ENCODE results near the gene TUT4.
"Not testable (repeated sequence)": the region's sequence is repeated elsewhere in the genome, so short reads cannot be mapped to it uniquely, and the experiment has no call there.

The TUT4 gene, protein sequence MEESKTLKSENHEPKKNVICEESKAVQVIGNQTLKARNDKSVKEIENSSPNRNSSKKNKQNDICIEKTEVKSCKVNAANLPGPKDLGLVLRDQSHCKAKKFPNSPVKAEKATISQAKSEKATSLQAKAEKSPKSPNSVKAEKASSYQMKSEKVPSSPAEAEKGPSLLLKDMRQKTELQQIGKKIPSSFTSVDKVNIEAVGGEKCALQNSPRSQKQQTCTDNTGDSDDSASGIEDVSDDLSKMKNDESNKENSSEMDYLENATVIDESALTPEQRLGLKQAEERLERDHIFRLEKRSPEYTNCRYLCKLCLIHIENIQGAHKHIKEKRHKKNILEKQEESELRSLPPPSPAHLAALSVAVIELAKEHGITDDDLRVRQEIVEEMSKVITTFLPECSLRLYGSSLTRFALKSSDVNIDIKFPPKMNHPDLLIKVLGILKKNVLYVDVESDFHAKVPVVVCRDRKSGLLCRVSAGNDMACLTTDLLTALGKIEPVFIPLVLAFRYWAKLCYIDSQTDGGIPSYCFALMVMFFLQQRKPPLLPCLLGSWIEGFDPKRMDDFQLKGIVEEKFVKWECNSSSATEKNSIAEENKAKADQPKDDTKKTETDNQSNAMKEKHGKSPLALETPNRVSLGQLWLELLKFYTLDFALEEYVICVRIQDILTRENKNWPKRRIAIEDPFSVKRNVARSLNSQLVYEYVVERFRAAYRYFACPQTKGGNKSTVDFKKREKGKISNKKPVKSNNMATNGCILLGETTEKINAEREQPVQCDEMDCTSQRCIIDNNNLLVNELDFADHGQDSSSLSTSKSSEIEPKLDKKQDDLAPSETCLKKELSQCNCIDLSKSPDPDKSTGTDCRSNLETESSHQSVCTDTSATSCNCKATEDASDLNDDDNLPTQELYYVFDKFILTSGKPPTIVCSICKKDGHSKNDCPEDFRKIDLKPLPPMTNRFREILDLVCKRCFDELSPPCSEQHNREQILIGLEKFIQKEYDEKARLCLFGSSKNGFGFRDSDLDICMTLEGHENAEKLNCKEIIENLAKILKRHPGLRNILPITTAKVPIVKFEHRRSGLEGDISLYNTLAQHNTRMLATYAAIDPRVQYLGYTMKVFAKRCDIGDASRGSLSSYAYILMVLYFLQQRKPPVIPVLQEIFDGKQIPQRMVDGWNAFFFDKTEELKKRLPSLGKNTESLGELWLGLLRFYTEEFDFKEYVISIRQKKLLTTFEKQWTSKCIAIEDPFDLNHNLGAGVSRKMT (N-terminal part only)

DNA sequence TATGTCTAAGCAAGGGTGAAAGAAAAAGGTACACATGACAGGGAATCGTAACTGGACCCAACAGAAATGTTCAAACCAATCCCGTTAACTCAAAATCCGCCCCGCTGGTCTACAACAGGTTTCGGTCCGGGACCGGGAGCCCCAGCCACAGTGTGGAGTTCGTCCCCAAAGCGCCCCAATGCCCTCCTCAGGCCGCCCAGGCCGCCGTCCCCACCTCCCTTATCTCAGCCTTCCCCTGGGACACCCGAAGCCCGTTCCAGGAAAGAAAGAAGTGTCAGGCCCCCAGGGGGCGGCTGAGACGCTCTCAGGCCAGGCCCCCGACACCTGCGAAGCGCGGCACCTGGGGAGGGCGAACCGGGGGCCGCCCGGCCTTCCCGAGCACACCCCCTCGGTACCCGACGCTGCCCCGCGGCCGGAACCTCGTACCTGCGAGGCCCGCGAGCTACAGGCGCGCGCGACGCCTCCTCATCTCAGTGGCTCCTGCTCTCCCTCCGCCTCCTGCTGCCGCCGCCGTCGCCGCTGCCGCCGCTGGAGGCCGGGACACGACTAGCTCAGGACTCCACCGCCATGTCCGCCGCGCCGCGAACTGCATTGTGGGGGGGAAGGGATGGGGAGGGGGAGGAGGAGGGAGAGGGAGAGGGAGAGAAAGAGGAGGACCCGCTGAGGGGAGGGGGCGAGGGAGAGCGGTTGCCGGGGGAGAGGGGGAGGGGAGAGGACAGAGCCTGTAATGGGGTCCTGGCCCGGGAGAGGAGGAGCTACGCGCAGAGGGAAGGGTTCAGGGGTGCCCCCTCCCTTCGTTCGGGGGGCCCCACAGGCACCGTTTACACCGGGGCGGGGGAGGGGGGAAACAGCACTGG, at the start of gene TUT4:
TUT4 (minus strand) TSS at position 588 of the 857 bp plus-strand sequence. CDS start 26,812 bp downstream, outside the sequence.
- peak; percentile 53 for DNase-seq (ENCODE audit: low read depth)

DNA sequence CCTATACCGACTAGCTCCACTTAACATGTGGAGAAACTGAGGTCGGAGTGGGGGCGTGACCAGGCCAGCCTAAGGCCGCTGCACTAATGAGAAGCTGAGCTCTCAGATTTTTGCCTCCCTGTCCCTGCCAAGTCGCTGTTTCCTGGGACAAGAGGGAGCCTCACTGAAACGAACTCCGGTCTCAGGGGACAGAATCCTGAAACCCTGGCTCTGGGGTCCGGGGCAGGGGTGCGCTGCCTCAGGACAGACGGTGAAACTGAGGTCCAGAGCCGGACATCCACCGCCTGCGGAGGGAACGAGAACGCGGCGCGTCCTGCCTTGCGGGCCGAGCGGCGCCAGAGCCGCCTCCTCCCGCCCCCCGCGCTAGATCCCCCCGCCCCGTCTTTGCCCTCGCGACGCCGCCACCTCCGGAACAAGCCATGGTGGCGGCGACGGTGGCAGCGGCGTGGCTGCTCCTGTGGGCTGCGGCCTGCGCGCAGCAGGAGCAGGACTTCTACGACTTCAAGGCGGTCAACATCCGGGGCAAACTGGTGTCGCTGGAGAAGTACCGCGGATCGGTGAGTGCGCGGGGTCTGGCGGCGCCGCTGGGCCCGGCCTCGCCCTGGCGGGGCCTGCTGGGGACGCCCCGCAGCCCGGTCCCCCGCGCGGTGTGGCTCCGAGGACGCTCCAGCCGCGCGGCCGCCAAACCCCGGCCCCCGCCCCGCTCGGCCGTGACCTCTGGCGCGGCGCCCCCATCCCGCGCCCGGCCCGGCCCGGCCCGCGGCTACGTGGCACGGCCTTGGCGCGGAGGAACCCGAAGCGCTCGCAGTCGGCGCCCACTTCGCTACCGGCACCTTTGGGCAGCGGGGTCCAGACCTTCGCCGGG, 49.3 kb upstream of the TUT4 start, which contains the start of gene GPX7:
GPX7 (plus strand) TSS at position 381 of the 865 bp plus-strand sequence; CDS start at position 420, 39 bp downstream.
- peak; percentile 21 for DNase-seq (ENCODE audit: low read depth)

DNA sequence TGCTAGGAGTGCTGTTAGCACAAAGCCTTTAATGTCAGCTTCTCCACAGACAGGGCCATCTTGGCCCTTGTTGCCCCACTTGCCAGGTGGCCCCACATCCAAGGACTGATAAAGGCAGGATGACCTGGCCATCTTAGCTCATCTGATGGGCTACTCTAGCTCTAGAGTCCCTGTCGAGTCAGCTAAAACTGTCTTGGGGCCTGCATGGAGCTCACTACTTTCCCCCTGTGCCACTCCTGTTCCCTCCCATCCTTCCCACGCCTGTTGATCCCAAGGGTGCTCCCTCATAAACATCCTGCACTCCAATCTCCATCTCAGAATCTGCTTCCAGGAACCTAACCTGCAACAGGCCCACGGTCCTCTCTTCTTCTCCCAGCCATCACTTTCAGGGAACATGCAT, 48.6 kb upstream of the TUT4 start:
- DNase-seq (ENCODE audit: low read depth), result no peak

DNA sequence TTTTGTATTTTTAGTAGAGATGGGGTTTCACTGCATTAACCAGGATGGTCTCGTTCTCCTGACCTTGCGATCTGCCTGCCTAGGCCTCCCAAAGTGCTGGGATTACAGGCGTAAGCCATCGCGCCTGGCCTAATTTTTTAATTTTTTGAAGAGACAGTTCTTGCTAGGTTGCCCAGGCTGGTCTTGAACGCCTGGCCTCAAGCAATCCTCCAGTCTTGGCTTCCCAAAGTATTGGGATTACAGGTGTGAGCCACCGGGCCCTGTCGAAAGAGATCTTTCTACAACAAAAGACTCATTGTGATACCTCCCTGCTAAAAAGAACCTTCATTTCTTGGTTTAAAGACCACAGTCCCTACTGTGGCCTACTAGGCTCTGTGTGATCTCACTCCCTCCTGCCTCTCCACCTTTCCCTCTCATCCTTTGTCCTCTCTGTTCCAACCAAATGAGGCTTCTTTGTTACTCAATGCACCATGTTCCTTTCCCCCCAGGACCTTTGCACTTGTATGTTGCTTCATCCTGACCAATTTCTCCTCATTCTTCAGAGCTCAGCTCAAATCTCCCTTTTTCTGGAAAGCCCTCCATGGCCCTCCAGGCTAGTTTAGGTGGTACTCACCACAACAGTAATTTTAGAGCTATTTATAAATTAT, 47.8 kb upstream of the TUT4 start:
- DNase-seq (ENCODE audit: low read depth), result no peak

DNA sequence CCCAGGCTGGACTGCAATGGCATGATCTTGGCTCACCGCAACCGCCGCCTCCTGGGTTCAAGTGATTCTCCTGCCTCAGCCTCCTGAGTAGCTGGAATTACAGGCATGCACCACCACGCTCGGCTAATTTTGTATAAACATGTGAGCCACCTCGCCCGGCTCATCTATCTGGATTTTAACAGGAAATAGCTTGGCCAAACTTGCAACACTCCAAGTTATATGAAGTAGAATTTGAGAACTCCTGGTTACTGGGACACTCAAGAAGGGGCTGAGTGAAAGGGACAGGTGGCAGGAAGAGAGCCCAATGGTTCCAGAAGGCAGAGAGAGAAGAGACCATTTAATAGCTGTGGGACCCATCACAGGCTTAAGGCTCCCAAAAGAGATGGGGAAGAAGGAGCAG, 46.3 kb upstream of the TUT4 start:
- DNase-seq (ENCODE audit: low read depth), result no peak

DNA sequence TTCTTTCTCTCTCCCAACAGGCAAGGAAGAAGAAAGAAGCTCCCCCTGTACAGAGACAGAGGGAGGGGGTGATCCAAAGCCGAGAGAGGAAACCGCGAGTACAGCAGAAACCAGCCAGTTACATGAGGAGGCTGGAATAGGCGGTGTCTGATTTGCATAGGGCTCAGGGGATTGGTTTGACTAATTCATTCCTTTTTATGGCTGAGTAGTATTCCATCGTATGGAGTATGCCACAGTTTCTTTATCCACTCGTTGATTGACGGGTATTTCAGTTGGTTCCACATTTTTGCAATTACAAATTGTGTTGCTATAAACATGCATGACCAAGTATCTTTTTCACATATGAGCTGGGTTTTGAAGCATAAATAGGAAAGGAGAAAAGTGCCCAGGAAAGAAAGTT, 45.8 kb upstream of the TUT4 start:
- DNase-seq (ENCODE audit: low read depth), result no peak

DNA sequence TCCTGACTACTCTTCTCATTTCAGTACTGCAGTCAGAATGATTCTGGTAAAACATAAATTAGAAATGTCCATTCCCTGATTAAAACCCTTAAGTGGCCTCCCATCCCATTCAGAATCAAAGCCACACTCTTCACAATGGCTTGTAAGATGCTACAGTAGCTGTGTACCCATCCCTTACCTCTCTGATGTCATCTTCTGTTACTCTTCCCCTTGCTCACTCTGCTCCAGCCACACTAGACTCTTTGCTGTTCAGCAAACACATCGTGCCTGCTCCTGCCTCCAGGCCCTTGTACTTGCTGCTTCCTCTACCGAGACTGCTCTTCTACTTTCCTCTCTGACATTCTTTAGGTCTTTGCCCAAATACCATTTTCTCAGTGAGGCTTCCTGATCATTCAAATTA, 45.0 kb upstream of the TUT4 start:
- no peak for DNase-seq (ENCODE audit: low read depth)

DNA sequence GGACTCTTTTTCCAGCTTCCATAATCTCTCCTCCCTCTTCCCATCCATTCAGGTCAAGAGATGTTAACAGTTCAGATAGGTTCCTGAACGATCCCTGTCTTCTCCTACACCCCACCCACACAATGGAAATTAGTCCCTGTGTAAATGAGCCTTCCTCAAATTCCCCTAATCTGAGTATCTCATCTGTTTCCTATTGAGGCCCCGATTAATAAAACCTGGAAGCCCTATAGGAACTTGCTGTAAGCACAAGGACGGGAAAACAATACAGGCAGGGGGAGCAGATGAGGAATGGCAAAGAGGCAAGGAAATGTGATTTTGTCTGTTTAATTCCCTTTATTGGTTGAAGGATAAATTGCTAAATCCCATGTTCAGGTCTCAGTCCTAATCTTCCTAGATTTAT, 42.2 kb upstream of the TUT4 start:
- DNase-seq (ENCODE audit: low read depth), result no peak

DNA sequence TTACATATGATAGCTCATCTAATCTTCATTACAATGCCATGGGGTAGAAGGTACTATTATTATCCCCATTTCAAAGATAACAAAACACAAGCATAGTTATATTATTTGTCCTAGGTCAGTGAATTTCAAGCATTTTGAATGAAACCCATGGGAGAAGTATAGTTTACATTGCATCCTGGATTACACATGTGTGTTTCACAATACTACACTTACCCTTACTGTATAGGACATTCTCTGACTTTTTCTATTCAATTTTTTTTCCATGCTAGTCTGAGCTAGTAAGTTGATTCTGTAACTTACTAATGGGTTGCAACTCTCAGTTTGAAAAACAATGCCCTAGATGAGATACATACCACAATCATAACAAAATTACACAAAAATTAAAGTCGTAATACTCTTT, 40.6 kb upstream of the TUT4 start:
- no peak for DNase-seq (ENCODE audit: low read depth)

DNA sequence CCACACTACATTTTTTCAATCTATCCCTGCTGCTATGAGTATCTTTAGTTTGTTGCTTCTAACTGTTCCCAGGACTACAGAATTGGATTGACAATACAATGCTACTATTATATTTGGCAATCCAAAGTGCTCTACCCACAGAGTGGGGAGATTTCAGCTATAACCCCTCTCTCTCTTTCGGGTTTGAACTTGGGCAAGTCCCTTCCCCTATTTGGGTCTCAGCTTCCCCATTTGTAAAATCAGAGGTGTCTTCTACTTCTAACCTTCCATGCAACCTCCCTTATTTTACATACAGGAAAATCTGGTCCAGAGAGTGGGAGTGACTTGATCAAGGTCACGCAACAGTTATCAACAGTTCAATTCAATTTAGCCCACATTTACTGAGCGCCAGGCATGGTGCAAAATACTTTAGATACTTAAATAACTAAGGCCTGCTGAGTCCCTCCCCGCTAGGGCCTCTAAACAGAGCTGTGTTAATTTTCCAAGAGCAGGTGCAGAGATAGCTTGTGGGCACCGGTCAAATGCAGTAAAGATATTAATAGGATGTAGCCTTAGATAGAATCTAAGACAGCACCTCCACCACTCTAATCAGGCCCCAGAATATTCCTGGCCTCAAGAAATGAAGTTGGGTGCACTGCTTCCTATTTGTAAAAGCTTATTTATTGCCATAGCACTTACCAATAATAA, 39.9 kb upstream of the TUT4 start:
- no peak for DNase-seq (ENCODE audit: low read depth)

DNA sequence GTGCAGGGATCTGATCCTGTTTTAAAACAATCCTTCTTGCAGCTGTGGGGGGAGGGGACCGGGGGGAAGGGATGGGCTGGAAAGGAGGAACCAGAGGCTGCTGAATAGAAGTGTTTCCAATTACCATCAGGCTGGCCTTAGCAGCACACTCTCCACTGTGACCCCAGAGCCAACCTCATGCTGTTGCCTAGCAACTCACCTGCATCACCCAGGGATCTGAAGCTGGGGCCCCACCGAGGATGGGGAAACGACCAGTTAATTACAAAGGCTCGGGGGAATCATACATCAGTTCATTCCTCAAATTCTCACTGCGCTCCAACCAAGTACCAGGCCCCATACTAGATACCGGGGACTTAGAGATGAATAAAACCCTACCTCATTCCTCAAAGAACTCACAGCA, 37.4 kb upstream of the TUT4 start:
- DNase-seq (ENCODE audit: low read depth), result no peak

DNA sequence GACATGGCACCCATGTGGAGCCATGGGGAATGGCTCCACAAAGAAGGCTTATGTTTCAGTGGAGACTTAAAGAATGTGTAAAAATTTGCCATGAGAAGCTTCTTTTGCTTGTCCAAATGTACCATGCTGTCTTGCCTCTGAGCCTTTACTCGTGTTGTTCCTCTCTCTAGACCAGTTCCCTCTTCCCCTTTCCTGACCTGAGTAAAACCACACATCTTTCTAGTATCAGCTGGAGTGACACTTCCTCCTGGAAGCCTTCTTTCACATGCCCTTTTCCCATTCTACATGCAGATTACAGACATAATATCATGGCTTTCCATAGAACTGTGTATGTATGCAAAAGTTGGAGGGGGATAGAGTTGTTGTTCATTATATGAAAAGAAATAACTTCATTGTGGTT, 35.6 kb upstream of the TUT4 start:
- no peak for DNase-seq (ENCODE audit: low read depth)

DNA sequence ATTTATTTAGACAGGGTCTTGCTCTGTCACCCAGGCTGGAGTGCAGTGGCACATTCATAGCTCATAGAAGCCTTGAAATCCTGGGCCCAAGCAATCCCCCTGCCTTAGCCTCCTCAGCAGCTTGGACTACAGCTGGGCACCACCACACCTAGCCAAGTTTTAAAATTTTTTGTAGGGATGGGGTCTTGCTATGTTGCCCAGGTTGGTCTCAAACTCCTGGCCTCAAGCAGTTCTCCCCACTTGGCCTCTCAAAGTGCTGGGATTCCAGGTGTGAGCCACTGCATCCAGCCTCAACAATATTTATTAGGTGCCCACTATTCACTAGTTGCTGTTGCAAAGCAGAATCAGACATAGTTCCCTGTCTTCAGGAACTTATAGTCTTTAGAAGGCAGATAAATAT, 35.1 kb upstream of the TUT4 start:
- DNase-seq (ENCODE audit: low read depth), result no peak

DNA sequence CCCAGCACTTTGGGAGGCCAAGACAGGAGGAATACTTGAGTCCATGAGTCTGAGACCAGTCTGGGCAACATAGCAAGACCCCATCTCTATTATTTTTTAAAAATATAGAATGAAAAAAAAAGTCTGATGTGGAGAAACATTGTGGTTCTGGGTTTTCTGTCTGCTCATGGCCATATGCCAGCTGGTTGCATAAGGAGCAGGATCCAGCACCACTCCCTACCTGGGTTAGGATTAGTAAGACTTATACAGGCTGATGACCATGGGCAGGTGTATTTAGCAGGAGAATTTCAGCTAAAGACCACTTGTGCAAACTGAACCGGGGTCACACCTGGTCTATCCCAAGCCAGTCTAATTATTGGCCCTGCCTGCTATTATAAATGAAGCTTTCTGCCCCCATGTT, 32.6 kb upstream of the TUT4 start:
- no peak for DNase-seq (ENCODE audit: low read depth)

DNA sequence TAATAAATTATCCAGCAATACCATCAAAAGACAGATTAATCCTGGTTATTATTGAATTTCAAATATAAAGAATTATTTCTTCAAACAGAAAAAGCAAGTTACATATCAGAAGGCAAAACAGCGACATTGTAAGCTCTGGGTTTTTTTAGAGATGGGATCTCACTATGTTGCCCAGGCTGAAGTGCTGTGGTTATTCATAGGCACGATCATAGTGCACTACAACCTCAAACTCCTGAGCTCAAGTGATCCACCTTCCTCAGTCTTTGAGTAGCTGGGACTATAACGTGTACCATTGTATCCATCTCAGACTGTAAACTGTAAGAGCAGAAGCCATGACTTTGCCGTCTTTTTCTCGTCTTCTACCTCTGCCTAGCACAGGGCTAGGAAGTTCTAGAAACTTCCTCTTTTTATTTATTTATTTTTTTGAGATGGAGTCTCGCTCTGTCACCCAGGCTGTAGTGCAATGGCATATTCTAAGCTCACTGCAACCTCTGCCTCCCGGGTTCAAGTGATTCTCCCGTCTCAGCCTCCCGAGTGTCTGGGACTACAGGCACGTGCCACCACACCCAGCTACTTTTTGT, 29.3 kb upstream of the TUT4 start:
- DNase-seq (ENCODE audit: low read depth), result no peak

DNA sequence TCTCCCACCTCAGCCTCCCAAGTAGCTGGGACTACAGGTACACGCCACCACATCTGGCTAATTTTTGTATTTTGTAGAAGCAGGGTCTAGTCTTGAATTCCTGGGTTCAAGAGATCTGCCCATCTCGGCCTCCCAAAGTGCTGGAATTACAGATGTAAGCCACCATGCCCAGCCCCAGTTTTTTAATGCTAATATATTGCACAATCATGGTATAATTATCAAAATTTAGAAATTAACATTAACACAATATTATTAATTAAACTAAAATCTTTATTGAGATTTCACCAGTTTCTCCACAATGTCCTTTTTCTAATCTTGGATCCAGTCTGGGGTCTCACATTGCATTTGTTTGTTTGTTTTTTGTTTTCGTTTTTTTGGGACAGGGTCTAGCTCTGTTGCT, 27.4 kb upstream of the TUT4 start:
- no peak for DNase-seq (ENCODE audit: low read depth)

DNA sequence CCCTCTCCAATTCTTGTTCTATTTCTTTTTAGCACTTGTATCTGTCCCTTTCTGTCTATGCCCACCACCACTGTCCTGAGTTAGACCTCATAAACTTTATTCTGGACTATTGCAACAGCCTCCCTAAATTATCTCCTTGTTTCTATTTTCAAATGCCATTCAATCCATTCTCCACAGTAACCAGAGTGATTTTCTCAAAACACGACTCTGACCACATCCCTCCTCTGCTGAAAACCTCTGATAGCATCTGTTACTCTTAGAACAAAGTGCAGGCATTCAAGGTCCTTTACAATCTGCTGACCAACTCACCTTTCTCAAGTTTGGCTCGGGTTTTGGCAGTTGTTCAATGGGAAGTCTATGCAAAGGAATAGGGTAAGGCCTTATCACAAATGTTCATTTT, 26.5 kb upstream of the TUT4 start:
- no peak for DNase-seq (ENCODE audit: low read depth)

DNA sequence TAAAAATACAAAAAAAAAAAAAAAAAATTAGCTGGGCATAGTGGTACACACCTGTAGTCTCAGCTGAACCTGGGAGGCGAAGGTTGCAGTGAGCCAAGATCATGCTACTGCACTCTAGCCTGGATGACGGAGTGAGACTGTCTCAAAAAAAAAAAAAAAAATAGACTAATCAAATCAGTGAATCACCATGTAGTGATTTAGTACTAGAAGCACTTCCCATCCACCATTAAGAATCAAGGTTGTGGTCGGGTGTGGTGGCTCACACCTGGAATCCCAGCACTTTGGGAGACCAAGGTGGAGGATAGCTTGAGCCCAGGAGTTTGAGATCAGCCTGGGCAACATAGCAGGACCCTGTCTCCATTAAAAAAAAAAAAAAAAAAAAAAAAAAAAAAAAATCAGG, 25.2 kb upstream of the TUT4 start:
- not testable (repeated sequence) for DNase-seq (ENCODE audit: low read depth)

DNA sequence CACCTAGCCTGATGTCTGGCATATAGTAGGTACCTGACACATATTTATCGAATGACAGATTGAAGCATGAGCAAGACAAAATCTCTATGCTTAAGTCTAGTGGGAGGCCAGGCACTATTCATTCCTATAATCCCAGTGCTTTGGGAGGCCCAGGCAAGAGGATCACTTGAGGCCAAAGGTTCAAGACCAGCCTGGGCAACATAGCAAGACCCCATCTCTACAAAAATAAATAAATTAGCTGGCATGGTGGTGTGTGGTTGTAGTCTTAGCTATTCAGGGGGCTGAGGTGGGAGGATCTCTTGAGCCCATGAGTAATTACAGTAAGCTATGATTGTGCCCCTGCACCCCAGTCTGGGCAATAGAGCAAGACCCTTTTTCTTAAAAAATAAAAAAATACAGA, 23.2 kb upstream of the TUT4 start:
- no peak for DNase-seq (ENCODE audit: low read depth)
